Psoas muscle (tissue), 8 donors: ENCODE data around the gene MRC1. TPM values are rescaled to one million over a fixed set of nuclear protein-coding genes. Genes with fewer than 3 reads are reported as not detected.

Experiments
- ATAC-seq, 4 donors: fragments of 200-7000 bp; cut with Tn5 transposase; one replicate each; pipeline ENCODE4 v1.9.1; 2020; ENCODE audit warnings: moderate library complexity in 3 of 4, mild to moderate bottlenecking in 2 of 4
- DNase-seq, 2 donors: peaks; one replicate each; pipeline ENCODE4 v3.0.0-alpha.2; 2020
- H3K27ac ChIP-seq: fragments of 200-600 bp; one replicate; pipeline ENCODE4 v1.8.0; 2022
- H3K27me3 ChIP-seq, 3 donors: fragments of 200-600 bp in 1 of 3; one replicate each; pipeline versions ENCODE4 v1.6.1 to v1.8.0; 2013 to 2022; ENCODE audit warnings: low read length in 2 of 3, mild to moderate bottlenecking in 2 of 3, moderate library complexity in 1 of 3; ENCODE audit not compliant: insufficient read depth in 3 of 3
- H3K36me3 ChIP-seq, 2 donors: fragments of 200-600 bp in 1 of 2; one replicate each; pipeline versions ENCODE4 v1.6.1 to v1.8.0; 2013 to 2022; ENCODE audit warnings: low read depth in 1 of 2, mild to moderate bottlenecking in 1 of 2, moderate library complexity in 1 of 2; ENCODE audit not compliant: insufficient read depth in 1 of 2
- H3K4me1 ChIP-seq: fragments of 200-600 bp; one replicate; pipeline ENCODE4 v1.8.0; 2022
- H3K4me3 ChIP-seq: fragments of 200-600 bp; one replicate; pipeline ENCODE4 v1.8.0; 2022; ENCODE audit warnings: mild to moderate bottlenecking
- H3K9me3 ChIP-seq: fragments of 200-600 bp; one replicate; pipeline ENCODE4 v1.8.0; 2022
- WGBS, 3 donors: extraction: QIAGEN DNeasy Blood & Tissue Kit; methylation state at CpG; one replicate each; pipeline versions ENCODE4 v1.1.6 to v1.1.7; 2013; 5-methylcytosine and 5-hydroxymethylcytosine counted together
- intact Hi-C, 2 donors: fragments of 100-400 bp; cut with DNase I; formaldehyde crosslinking; loops; one replicate each; pipeline versions ENCODE4 v1.11.0 to v1.14.2; 2022
- long read RNA-seq, 2 donors: library from polyadenylated mRNA; unstranded; transcript quantifications; one replicate each; pipeline ENCODE4 v2.0.0, GENCODE V29; 2021
- polyA plus RNA-seq, 3 donors: library from polyadenylated mRNA; stranded (reverse); fragments of 200-250 nt; gene quantifications; one replicate each; pipeline ENCODE4 v1.2.3, GENCODE V29; 2013
- total RNA-seq, 4 donors: library from RNA; stranded (reverse); fragmentation: NEBNext Ultra II Directional in 2 of 4; extraction: Animal tissue kit (Norgen Biotek cat#: 25700) in 2 of 4; gene quantifications; one replicate each; pipeline versions ENCODE4 v1.2.1 to v1.2.4, GENCODE V29; 2021 to 2023
- TF ChIP-seq, protein P1 (sequence below): fragments of 200-600 bp; IDR thresholded peaks from one replicate; pipeline ENCODE4 v1.8.0; 2022; ENCODE audit warnings: antibody characterized with exemption
- donor health status: healthy with polysubstance abuse.
- donor health status: DM: no; HTN: no; CAD: no; lungs with moderate emphysema.
- donor health status: Bipolar disorder and iron deficiency.
- donor health status: healthy.
- donor health status: DM: yes; HTN: yes; CAD: no.
- donor health status: DM: no; HTN: no; CAD: no.
- donor health status: DM: no; HTN: no; CAD: no.
- donor health status: DM: yes; HTN: yes; CAD: no.

Gene MRC1
- total RNA-seq, result 10 to 100 TPM in 3 of 4 donors, 1 to 10 TPM in 1; 9.3 to 16.4 (median 13.3) TPM
- polyA plus RNA-seq, result 1 to 10 TPM; 1.6 to 3.1 (median 2.0) TPM
- long read RNA-seq, donor 1, partial matches to known transcripts, result 5 of 6 reads
- long read RNA-seq, donor 1, other reads (novel, unspliced or antisense), result 1 of 6 reads
- long read RNA-seq, donor 2, full-length matches to known transcripts, result 2 of 6 reads
- long read RNA-seq, donor 2, partial matches to known transcripts, result 4 of 6 reads
- long read RNA-seq, donor 2, other reads (novel, unspliced or antisense), result 0 of 6 reads

DNA sequence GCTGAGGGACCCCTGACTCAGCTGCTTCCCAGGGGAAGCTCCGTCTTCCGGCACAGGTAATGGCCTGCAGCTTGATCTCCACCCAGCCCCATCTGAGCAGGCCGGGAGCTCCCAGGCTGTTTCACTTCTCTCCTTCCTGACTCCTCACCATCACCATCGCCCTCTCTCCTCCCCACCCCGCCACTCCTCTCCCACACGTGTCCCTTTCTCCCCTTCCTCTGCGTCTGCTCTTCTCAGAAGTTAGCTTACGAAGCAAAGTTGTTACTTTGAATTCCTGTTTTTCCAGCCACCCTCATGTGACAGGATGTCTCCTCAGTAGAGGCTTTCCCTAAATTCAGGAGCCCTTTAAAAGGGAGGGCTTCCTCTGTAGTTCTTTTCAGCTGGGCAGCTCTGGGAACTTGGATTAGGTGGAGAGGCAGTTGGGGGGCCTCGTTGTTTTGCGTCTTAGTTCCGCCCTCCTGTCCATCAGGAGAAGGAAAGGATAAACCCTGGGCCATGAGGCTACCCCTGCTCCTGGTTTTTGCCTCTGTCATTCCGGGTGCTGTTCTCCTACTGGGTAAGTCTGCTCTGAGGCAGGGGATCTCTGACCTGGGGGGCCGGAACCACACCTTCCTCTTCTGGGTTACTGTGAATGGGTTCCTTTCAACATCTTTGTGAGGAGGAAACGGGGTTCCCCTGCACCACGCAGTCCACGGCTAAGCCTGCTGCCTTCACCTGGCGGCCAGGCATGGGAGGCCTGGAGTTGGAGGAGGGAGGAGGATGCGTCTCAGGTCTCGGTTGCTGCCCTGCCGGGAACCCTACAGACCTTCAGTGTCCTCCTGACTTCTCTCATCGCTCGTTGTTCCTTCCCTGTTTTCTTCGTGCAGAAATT lies at the start of gene MRC1:
Gene MRC1 (plus strand): TSS at position 378 of the 871 bp plus-strand sequence. CDS start 118 bp downstream, at position 496.
- intact Hi-C loops, result no loop called here
- Histone ChIP-seq H3K4me1 (no peaks in the 10 kb centered on the region), H3K27me3 (no peaks in the 10 kb centered on the region), H3K9me3 (peaks cover 4% of the 10 kb centered on the region), H3K4me3 (peak within 1 kb of the TSS; percentile 47), H3K27ac (no peak within 1 kb of the TSS), H3K36me3 (no peaks in the 10 kb centered on the region)
- peak in 1 of 2 donors; percentile 38 for DNase-seq
- TF ChIP-seq, protein P1, sequence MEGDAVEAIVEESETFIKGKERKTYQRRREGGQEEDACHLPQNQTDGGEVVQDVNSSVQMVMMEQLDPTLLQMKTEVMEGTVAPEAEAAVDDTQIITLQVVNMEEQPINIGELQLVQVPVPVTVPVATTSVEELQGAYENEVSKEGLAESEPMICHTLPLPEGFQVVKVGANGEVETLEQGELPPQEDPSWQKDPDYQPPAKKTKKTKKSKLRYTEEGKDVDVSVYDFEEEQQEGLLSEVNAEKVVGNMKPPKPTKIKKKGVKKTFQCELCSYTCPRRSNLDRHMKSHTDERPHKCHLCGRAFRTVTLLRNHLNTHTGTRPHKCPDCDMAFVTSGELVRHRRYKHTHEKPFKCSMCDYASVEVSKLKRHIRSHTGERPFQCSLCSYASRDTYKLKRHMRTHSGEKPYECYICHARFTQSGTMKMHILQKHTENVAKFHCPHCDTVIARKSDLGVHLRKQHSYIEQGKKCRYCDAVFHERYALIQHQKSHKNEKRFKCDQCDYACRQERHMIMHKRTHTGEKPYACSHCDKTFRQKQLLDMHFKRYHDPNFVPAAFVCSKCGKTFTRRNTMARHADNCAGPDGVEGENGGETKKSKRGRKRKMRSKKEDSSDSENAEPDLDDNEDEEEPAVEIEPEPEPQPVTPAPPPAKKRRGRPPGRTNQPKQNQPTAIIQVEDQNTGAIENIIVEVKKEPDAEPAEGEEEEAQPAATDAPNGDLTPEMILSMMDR, result no peak
- 67 to 72% (median 71%) methylated on average over 22 to 23 of the region's 23 CpGs for WGBS, 3 donors
- peak in 2 of 4 donors; percentile 22 to 27 for ATAC-seq

DNA sequence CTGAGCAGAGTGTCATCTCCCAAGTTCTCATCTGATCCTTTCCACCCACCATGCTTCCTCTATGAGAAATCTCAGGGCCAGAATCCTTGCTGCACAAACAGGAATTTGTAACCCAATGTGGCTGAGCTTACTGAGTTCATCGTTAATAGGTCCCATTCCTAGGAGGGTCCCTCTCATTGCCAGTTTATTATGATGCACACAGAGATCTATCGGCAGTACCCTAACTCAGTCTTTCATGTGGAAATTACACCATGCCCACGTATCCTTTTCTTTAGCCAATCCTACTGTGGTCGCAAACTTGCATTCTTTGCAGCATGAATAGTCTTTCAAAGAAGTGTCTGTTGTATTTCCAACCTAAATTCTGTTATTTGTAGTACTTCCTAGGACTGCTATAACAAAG lies 45.0 kb upstream of the MRC1 start:
- H3K36me3 ChIP-seq, result no peaks in the 10 kb centered on the region
- DNase-seq, result no peak
- ATAC-seq, result no peak
- no peaks in the 10 kb centered on the region for H3K27me3 ChIP-seq
- H3K4me3 ChIP-seq, result no peak overlapping the region
- TF ChIP-seq, protein P1, result no peak
- H3K4me1 ChIP-seq, result no peaks in the 10 kb centered on the region
- H3K9me3 ChIP-seq, result no peaks in the 10 kb centered on the region
- WGBS, 3 donors, result 55 to 61% (median 58%) methylated on average over 4 of the region's 4 CpGs
- H3K27ac ChIP-seq, result no peak overlapping the region
- intact Hi-C loops, result no loop called here

DNA sequence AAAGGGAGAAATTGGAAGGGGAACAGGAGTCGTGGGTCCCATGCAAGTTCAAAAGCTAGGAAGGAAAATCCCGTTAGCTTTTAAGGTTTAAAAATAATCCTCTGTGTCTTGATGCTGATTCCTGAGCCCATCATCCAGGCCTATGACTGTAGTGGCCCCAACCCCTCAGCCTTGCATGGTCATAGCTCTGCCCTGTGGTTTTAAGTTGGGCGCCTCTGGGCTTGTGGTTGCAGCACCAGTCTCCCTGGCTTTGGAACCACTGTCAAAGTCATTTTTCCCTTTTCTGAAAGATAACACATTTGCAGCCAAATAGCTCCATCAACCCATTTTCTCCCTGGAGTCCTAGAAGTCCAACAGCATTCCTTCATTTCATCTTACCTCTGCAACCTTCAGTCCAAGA lies 43.5 kb upstream of the MRC1 start:
- Histone ChIP-seq H3K9me3 (no peaks in the 10 kb centered on the region), H3K36me3 (no peaks in the 10 kb centered on the region), H3K4me1 (no peaks in the 10 kb centered on the region), H3K27ac (no peak overlapping the region), H3K4me3 (no peak overlapping the region), H3K27me3 (no peaks in the 10 kb centered on the region)
- no peak for DNase-seq
- no peak for ATAC-seq
- TF ChIP-seq, protein P1, result no peak
- intact Hi-C loops, result no loop called here
- 48 to 76% (median 66%) methylated on average over 3 of the region's 3 CpGs for WGBS, 3 donors

DNA sequence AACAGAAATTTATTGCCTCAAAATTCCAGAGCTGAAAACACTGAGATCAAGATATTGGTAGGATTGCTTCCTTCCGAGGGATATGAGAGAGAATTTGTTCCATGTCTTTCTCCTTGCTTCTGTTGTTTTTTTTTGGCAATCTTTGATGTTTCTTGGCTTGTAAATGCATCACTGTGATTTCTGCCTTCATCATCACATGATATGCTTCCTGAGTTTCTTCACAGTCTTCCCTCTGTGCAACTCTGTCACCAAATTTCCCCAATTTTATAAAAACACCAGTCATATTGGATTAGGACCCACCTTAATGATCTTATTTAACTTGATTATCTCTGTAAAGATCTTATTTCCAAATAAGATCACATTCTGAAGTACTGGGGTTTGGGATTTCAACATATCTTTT lies 42.4 kb upstream of the MRC1 start:
- intact Hi-C loops, result no loop called here
- no peak for DNase-seq
- H3K27ac ChIP-seq, result no peak overlapping the region
- TF ChIP-seq, protein P1, result no peak
- H3K4me1 ChIP-seq, result no peaks in the 10 kb centered on the region
- 62 to 63% (median 63%) methylated on average over 1 of the region's 1 CpG for WGBS, 3 donors
- no peak overlapping the region for H3K4me3 ChIP-seq
- H3K9me3 ChIP-seq, result no peaks in the 10 kb centered on the region
- ATAC-seq, result no peak
- no peaks in the 10 kb centered on the region for H3K27me3 ChIP-seq
- H3K36me3 ChIP-seq, result no peaks in the 10 kb centered on the region
